Astrocyte of the cerebellum (primary cell): Measurements from ENCODE around the gene ABLIM2.

ENCODE experiments used
- DNase-seq: peaks from one replicate; pipeline ENCODE4 v3.0.0-alpha.2; 2011; ENCODE audit warnings: low read depth
- H3K4me3 ChIP-seq: 2 replicates; pipeline ENCODE4 v1.5.1; 2011; ENCODE audit warnings: mild to moderate bottlenecking, low read depth, low read length, moderate library complexity
- CTCF ChIP-seq: IDR thresholded peaks from 2 replicates; pipeline ENCODE4 v1.5.1; 2012; ENCODE audit warnings: low read length, low read depth, moderate library complexity, mild to moderate bottlenecking; ENCODE audit errors: missing control alignments
- in situ Hi-C: cut with HindIII; loops from 2 replicates; pipeline ENCODE4 v1.10.0; 2017; ENCODE audit warnings: low sequenced_read_pairs

The ABLIM2 gene

DNA sequence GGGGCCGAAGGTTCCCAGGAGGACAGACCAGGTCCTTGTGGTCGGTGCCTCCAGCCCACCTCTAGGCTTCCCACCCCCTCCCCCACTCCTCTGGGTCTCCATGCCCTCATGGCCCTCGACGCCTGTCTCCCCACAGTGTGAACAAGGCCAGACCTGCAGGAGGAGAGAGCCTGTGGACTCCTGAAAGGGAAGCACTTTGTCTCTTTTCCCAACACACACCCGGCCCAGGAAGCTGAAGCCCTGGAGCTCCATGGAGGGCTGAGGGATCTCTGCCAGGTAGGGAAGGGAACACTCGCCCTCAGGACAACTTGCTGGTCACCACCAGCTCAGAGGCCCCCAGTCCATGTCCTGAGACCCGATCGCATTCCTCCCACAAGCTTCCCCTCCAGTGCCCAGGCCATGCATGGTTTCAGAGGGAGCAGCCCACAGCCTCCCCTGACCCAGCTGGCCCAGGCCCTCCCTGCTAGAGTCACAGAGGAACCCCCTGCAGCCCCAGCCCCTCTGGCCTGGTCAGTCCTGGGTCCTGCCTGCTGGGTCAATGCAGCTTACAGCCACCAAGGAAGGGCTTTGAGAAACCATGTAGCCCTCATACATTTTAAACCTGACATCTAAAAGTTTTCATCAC is 60.8 kb downstream of the ABLIM2 start:
- in situ Hi-C loops: no loop called here
- no peak overlapping the region for H3K4me3 ChIP-seq
- no peak for DNase-seq
- TF ChIP-seq CTCF: no peak

- in situ Hi-C loops: no loop called here
- no peak for TF ChIP-seq CTCF
- no peak overlapping the region for H3K4me3 ChIP-seq
- DNase-seq: no peak
Observed at GRCh38 chr4:8097141-8097541, 61.5 kb downstream of the ABLIM2 start.

DNA sequence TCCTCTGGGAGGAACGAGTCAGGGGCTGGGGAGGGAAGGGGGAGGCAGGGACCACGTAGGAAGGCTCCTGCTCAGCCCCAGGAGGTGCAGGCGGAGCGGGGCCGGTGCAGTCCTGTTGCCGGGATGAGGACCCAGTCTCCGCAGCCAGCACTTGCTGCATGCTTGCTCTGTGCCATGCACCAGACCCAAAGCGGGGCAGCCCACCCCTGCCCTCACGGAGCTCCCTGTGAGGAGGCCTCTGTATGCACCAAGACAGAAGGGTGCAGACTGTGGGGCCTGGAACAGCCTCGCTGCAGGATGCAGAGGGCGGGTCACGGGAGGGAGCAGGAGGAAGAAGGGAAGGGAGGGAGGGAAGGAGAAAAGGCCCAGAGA is 61.9 kb downstream of the ABLIM2 start:
- H3K4me3 ChIP-seq: no peak overlapping the region
- in situ Hi-C loops: no loop called here
- no peak for TF ChIP-seq CTCF

GRCh38 chr4:8095956-8096689 is 62.5 kb downstream of the ABLIM2 start:
- DNase-seq: no peak
- TF ChIP-seq CTCF: no peak
- H3K4me3 ChIP-seq: no peak overlapping the region
- in situ Hi-C loops: no loop called here

More for the DNA sequence above, 61.9 kb downstream of the ABLIM2 start:
- DNase-seq: no peak

GRCh38 chr4:8093587-8094274 is 64.9 kb downstream of the ABLIM2 start:
- TF ChIP-seq CTCF: no peak
- in situ Hi-C loops: no loop called here
- DNase-seq: no peak
- no peak overlapping the region for H3K4me3 ChIP-seq

DNA sequence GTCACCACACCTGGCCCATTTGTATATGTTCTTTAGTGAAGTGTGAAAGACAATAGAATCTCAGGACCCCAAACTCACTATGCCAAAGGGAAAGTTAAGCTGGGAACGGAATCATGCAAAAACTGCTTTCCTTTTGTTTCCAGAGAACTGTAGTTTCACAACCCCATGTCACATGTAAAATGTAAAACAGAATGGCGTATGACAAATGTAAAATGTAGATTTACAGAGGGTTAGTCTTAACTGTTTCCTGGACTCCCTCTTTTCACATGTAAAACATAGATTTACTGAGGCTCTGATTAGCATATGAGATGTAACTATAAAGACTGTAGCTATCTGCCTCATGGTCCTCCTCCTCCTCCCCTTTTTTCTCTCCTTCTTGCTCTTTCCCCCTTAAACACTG is 66.3 kb downstream of the ABLIM2 start:
- in situ Hi-C loops: no loop called here
- DNase-seq: no peak
- no peak for TF ChIP-seq CTCF
- H3K4me3 ChIP-seq: no peak overlapping the region
